ENCODE results near the gene RPLP2.

RPLP2 gene

DNA sequence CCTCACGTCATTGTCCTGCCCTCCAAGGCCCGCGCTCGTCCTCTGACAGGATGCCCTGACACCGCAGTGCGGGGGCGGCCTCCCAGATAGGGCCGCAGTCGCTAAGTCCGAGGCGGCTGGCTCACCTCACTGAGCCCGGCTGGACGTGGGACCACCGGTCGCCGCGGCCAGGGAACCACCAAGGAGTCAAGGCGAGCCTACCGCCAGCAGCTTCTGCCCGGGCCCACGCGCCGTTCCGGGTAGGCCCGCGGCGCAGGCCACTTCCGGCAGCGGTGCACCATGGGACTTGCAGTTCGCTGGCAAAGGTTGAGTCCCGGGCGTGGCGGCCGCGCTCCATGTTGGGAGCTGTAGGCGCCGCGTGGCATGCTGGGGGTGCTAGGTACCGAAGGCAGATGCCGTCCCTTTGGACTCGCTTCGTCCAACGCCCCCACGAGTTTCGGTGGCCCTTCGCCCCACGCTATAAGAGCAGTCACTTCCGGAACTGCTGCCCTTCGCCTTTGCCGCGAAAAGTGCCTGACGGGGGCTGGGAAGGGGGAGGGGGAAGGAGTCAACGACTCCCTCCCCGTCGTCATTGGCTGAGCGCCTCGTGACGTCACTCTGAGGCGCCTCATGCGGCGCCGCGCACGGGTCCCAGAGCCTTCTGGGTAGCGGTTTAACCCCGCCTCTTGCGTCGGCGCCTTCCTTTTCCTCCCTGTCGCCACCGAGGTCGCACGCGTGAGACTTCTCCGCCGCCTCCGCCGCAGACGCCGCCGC, at the start of gene RPLP2:
RPLP2 (plus strand) TSS at position 681 of the 753 bp plus-strand sequence. CDS start 268 bp downstream, outside the sequence.
- DNase-seq, result peak; percentile 97

DNA sequence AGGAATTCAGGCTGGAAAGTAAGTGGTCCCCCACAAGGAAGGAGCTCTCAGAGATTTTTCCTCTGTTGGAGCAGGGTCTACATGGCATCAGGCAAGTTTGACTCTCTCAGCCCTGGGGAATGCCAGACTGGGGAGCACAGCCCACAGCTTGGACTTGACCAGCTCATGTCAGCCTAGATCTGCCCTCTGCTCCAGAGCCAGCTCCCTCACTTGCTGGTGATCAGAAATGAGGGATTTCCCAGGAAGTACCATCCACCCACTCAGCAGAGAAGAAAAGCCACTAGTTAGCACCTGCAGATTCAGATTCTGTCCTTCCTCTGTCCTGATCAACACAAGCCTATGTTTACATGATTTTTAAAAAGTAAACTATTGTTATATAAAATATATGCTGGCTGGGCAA, 49.5 kb upstream of the RPLP2 start:
- no peak for DNase-seq

DNA sequence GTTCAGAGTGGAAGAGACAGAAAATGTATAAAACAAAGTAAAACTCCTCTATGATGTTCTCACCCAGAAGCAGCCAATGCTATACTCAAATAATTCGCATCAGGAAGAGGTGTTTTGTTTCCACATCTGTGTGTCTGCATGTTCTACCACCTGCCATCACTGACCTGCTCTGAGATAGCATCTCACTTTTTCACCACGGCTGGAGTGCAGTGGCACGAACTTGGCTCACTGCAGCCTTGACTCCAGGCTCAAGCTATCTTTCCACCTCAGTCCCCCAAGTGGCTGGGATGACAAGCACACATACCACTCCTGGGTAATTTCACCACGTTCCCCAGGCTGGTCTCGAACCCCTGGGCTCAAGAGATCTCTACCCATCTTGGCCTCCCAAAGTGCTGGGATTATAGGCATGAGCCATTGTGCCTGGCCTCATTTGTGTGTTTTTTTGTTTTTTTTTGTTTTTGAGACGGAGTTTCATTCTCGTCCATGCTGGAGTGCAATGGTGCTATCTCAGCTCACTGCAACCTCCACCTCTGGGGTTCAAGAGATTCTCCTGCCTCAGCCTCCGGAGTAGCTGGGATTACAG, 48.1 kb upstream of the RPLP2 start:
- no peak for DNase-seq

DNA sequence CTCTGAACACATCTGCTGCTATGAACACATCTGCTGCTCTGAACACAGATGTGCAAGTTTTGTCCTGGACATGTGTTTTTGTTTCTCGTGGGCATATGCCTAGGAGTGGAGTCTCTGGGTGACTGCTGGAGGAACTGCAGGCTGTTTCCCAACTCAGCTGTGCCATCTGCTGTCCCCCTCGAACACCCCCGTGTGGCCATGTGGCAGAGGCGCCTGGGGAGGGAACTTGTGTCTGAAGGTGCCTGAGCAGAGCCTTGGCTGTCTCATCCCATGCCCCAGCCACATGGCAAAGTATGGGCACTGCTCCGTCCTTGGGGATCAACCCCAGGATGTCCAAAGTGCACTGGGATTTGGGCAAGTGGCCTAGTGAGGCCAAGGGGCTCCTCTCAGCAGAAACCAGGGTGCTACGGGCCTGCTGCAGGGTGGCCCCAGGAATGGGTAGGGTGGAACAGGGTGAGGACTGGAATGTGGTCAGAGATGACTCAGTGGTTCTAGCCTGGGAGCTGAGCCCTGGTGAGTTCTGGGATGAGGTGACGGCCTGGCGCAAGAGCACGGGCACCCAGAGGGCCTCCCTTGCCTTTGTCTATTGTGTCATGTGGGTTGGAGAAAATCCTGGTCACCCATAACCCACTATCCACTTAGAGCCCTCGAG, 47.2 kb upstream of the RPLP2 start:
- DNase-seq, result peak; percentile 76

DNA sequence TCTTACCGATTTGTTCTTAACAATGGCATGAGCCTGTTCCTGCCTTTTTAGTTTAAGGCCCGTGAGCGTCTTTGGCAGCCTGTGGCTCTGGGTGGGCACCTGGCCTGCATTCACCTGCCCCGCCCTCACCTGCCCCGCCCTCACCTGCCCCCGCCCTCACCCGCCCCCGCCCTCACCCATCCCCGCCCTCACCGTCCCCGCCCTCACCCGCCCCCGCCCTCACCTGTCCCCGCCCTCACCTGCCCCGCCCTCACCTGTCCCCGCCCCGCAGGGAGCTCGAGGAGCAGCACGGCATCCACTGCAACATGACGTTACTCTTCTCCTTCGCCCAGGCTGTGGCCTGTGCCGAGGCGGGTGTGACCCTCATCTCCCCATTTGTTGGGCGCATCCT, 46.7 kb upstream of the RPLP2 start:
- DNase-seq, result no peak

DNA sequence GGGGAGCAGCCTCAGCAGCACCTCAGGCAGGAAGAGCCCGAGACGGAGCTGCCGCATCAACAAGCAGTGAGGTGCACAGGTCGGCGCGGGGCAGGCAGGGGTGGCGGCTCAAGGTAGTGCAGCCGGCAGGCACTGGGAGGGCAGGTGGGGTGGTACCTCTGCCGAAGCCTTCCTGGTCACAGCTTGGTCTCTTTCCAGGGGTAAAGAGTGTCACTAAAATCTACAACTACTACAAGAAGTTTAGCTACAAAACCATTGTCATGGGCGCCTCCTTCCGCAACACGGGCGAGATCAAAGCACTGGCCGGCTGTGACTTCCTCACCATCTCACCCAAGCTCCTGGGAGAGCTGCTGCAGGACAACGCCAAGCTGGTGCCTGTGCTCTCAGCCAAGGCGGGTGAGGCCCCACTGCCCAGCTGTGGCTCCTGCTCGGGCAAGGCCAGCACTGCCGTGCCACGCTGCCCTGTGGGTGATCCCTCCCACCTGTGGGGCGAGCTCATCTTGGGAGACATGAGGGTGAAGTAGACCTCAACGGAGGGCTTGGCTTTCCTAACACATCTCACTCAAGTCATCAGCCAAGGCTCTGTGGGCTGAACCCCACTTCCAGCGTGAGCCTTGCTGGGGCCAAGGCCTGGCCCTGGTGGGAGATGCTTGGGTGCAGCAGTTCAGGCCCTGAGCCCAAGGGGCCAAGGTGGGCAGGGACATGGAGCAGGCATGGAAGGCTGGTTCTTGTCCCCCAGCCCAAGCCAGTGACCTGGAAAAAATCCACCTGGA, 46.0 kb upstream of the RPLP2 start:
- DNase-seq, result no peak

DNA sequence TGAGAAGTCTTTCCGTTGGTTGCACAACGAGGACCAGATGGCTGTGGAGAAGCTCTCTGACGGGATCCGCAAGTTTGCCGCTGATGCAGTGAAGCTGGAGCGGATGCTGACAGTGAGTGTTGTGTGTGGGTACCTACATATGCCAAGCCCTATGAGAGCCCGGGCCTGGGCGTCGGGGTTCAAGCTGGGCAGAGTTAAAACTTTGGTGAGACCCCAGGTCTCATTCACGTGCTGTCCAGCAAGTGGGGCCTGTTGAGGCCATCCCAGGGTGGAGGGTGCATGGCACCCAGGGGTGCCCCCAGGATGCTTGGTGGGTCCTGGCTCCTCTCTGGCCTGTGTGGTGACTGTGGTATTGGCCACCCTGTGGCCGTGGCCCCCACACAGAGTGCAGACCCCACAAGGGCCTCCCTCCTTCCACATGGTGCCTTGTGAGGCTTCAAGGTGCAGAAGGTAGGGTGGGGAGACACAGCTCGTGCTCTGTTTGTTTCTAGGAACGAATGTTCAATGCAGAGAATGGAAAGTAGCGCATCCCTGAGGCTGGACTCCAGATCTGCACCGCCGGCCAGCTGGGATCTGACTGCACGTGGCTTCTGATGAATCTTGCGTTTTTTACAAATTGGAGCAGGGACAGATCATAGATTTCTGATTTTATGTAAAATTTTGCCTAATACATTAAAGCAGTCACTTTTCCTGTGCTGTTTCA, 45.3 kb upstream of the RPLP2 start:
- DNase-seq, result no peak

DNA sequence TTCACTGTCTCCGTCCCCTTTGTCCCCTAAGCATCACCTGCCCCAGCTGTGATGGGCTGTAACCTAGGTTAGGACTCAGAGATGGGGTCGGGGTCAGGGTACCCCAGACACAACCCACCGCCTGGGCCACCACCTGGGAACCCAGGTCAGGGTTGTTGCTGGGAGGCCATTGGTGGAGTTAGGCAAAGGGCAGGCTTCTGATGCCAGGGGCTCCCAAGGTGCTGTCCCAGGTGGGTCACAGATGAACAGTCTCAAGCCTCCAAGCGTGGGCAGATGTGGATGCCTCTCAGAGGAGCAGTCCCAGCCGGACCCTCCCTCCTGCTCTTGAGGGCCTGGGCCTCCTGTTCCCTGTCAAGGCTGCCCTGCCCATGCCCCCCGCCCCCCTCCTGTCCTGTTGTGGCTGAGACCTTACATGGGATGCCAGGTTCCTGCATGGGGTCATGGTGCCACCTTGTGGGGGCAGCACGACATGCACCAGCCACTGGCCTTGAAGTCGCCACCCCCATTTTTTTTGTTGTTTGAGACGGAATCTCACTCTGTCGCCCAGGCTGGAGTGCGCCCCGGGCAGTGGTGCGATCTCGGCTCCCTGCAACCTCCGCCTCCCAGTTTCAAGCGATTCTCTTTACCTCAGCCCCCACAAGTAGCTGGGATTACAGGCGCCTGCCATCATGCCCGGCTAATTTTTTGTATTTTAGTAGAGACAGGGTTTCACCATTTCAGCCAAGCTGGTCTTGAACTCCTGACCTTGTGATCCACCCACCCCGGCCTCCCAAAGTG, 44.6 kb upstream of the RPLP2 start:
- peak; percentile 35 for DNase-seq

DNA sequence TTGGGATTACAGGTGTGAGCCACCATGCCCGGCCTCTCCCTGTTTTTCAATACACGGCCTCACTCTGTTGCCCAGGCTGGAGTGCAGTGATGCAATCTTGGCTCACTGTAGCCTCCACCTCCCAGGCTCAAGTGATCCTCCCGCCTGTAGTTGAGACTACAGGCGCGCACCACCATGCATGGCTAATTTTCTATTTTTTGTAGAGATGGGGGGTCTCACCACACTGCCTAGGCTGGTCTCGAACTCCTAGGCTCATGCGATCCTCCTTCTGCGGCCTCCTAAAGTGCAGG, 44.0 kb upstream of the RPLP2 start:
- DNase-seq, result no peak

DNA sequence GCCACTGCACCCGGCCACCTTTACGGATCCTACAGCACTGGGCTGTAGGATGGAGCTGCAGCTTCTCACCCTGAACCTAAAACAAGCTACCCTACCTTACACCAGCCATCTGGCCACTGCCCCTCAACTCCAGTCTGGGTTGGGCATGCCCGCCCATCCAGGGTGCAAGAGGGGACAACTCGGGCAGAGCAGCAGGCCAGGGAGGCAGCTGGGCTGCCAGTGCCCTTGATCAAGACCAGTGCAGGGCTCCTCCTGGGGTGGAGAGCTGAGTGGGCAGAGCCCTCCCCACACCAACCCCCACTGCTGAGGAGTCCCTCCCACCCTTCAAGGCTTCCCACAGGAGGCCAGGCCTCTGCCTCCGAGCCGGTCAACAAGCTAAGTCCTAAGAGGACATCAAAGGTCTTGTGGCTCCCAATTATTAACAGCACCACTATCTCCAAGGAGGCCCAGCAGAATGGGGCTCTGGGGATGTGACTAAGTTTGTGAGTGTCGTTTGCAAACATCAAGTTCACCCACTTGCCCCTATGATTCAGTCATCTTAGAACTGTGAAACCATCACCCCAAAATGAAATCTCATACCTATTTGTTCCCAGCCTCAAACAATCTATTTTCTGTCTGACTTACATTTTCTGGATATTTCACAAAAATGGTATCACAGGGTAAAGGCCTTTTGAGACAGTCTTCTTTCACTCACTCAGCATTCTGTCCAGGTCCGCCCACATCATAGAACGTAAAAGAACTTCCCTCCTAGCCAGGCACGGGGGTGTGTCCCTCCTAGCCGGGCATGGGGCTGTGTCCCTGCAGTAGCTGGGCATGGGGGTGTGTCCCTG, 43.4 kb upstream of the RPLP2 start:
- DNase-seq, result no peak

DNA sequence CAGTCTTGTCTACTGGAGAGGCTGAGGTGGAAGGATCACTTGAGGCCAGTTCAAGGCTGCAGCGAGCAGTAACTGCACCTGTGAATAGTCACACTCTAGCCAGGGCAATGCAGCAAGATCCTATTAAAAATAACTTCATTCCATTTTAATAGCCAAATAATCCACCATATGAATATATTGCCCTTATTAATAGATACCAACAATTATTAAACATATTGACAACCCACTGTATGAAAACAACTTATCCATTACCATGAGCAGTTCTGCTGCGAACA, 42.9 kb upstream of the RPLP2 start:
- DNase-seq, result no peak

DNA sequence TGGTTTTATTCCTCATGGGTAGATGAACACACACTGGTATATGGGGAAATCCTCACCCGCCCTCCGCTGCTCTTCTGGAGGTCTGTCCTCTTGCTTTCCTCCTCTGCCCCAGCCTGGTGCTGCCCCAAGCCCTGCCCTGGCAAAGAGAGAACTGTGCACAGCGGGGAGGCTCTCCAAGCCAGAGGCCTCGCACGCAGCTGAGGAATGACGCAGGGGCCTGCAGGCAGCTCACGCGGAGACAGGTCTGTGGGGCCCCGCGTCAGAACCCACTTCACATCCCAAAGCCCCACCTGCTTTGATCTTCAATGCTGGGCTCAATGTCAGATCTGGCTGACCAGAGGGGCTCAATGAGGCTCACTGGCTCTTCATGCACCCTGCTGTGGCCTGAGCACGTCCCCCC, 42.5 kb upstream of the RPLP2 start:
- DNase-seq, result no peak

DNA sequence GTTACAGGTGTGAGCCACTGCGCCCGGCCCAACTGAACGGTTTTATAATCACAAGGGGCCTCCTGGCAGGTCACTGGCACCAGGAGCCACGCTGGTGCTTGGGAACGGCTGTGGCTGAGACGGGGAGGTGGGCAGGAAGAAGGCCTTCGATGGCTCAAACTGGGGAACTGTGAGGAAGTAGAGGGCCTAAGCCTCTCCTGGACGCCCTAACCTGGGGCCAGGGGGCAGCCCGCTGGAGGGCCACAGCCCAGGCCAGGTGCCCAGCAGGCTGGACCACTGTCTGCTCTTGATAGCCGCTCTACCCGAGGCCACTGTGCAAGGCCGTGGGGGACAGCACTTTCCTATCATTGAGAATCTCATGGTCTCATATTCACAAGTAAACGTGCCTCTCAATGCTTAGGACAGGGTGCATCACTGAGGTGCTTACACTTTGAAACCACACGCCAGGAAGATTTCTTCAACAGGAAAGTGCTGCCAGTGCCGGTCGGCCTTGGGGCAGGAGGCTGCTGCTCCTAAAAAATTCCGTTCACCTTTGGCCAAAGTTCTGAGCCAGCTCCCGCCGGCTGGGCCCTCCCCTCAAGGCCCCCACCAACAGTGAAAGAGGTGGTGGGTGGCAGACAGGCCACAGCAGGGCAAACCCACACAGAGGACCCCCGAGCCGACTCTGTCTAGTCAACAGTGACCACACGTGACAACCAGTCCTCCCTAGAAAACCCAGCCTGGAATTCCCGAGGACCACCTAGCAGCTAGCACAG, 39.7 kb upstream of the RPLP2 start:
- DNase-seq, result no peak

DNA sequence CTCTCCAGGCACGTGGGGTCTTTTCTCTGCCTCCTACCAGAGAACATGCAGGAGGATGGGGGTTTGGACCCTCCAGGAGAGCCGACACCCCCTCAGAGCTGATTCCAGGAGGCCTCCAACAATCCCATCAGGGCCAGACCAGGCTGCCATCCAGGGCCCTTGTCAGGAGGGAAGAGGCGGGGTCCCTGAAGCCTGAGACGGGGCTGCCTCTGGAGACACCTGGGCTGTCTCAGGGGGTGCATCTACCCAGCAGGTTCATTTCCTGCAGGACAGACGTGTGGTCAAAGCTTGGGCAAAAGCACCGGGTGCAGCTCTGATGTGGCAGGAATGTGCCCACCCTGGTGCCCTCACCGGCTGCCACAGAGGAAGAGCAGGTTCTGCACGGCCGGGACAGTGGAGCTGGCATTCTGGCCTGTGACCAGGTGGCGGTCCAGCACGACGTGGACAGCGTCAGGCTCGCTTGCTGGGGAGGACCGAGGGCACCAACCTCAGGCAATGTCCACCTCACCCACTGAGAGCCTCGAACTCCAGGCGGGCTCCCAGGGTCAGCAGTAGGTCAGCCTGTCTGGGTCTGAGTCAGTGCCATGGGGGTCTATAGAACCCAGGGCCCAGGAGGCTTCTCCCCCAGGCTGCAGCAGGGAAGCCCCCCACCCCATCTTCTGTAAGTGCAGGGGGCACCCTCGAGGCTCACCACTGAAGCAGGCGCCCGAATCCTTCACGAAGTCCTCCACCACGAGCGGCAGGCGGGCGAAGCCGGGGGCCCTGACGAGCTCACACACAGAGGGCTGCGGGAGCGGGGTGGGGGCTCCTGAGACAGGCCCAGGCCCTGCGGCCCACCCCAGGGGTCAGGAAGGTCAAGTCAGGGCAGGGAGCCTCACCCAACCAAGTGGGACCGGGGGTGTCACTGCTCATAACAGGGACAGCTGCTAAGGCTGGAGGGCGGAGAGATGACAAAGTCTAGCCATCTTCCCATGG, 38.8 kb upstream of the RPLP2 start:
- DNase-seq, result no peak

DNA sequence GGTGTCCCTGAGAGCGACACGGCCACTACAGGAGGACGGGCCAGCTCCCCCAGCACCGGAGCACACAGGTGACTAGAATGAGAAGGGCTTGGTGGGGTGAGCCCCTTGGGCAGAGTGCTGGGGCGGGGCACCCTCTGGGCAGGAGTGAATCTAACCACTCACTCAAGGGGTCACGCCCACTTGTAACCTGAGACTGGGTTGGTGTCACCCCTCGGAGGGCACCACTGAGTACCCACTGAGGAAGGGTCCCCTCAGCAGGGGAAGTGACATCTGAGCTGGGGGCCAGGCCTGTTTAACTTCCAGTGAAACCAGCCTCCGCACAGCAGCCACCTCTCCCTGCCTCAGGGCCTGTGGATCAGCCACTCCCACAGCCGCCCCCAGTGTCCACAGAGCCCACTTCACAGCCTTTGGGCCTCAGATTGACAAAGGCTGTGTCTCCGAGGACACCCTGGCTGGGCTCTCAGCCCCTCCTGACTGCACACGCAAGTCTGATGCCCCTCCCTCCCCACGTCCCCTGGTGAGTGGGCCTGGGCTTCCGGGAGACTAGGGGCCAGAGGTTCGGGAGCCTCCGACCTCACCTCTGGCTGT, 38.1 kb upstream of the RPLP2 start:
- no peak for DNase-seq

DNA sequence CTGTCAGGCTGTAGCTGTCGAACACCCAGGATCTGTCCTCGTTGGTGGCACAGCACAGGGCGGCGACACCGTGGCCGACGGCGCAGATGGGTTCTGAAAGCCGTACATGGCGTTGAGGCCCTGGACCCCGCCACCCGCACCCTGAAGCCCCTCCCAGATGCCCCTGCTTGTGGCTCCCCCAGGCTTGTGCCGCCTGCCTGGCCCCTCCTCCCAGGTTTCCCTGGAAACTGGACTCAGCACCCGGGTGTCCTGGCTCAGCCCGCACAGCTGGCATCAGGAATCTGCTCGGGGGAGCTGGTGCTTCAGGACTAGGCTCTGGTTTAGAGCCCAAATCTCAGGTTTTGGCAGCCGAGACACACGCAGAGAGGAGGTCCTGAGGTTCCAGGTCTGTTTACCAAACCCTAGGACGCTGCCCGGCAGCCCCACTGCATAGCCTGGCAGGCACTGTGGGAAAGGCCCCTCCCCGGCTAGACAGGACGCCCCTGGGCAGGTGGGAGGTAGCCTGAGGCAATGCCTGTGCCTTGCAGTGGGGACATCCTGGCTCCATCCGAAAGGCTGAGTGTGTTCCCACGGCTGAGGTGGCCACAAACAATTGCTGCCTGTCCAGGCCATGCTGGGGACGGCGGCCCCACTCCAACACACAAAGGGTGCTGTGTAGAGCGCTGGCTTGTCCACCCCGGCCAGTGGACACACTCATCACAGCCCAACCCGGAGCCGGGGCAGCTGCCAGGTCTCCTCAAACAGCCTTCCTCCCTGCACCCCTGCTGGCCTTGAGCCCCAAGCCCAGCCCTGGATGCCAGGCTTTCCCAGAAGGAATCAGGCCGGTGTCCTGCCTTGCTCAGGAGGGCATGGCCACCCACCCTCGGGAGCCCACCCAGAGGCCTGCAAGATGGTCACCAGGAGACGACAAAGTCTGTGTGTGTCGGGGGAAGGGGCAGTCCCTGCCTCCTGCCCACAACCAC, 37.1 kb upstream of the RPLP2 start:
- no peak for DNase-seq

DNA sequence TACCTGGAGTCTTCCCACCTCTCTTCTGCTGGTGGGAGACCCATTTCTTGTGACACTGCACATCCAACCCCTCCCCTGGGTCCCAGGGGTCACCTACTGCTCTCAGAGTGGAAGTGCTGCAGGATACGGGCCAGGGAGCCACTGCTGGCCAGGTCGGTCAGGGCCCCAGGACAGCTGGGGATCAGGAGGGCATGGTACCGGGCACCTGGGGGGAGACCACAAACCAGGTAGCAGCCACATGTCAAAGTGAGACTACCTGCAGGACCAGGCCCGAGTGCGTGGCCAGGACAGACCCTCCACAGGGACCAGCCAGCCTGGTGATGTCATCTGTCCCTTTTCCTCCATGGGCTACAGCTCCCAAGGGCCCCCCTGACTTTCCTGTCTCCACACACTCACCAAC, 36.3 kb upstream of the RPLP2 start:
- no peak for DNase-seq

DNA sequence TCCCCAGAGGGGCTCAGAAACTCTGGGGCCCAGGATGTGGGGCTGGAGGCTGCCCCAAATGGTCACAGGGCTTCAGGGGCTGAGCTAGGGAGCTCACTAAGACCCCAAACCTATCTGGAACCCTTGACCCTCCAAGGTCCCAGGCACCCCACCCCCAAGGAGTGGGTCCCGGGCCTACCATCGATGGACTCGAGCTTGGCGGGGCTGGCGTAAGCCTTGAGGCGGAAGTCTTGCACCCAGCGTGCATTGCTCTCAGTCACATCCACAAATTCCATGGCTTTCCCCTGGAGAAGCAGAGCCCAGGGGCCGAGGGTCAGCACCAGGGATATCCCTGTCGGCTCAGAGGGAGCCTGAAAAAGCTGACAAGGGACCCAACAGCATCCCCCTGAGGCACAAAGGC, 35.9 kb upstream of the RPLP2 start:
- no peak for DNase-seq
